Measurements from ENCODE around the gene CASR.
"Not testable (repeated sequence)": the region's sequence is repeated elsewhere in the genome, so short reads cannot be mapped to it uniquely, and the experiment has no call there.

The CASR gene, protein sequence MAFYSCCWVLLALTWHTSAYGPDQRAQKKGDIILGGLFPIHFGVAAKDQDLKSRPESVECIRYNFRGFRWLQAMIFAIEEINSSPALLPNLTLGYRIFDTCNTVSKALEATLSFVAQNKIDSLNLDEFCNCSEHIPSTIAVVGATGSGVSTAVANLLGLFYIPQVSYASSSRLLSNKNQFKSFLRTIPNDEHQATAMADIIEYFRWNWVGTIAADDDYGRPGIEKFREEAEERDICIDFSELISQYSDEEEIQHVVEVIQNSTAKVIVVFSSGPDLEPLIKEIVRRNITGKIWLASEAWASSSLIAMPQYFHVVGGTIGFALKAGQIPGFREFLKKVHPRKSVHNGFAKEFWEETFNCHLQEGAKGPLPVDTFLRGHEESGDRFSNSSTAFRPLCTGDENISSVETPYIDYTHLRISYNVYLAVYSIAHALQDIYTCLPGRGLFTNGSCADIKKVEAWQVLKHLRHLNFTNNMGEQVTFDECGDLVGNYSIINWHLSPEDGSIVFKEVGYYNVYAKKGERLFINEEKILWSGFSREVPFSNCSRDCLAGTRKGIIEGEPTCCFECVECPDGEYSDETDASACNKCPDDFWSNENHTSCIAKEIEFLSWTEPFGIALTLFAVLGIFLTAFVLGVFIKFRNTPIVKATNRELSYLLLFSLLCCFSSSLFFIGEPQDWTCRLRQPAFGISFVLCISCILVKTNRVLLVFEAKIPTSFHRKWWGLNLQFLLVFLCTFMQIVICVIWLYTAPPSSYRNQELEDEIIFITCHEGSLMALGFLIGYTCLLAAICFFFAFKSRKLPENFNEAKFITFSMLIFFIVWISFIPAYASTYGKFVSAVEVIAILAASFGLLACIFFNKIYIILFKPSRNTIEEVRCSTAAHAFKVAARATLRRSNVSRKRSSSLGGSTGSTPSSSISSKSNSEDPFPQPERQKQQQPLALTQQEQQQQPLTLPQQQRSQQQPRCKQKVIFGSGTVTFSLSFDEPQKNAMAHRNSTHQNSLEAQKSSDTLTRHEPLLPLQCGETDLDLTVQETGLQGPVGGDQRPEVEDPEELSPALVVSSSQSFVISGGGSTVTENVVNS

DNA sequence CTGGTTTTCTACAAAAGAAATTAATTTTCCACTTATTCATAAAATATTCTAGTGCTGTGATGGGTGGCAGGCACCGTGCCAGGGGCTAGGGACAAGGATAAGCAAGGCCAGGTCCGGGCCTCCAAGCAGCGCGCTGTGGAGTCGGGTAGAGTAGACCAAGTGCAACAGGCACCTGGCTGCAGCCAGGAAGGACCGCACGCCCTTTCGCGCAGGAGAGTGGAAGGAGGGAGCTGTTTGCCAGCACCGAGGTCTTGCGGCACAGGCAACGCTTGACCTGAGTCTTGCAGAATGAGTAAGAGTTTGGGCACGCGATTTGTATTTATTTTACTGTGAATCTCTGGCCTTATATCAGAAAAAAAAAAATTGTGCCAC is at the start of gene CASR:
CASR (plus strand) TSS at position 148 of the 372 bp plus-strand sequence. CDS start 70,522 bp downstream, outside the sequence.
- no peak for DNase-seq

DNA sequence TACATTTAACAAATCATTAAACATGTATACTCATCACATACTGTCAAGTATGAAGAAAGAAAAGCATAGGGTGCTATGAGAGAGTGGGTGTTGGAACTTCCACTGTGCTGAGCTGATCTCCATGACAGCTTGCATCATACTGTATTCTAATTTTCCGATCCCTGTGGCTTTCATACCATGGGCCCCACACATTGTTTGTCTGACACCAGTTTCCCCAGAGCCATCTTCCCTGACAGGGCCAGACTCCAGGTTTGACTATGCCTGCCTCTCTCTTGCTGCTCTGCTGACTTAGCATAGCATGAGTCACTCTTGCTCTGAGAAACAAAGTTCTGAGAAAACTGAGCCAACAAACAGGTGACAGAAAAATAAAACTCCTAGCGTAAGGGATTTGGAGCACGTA is 37.0 kb upstream of the CASR start:
- no peak for DNase-seq

DNA sequence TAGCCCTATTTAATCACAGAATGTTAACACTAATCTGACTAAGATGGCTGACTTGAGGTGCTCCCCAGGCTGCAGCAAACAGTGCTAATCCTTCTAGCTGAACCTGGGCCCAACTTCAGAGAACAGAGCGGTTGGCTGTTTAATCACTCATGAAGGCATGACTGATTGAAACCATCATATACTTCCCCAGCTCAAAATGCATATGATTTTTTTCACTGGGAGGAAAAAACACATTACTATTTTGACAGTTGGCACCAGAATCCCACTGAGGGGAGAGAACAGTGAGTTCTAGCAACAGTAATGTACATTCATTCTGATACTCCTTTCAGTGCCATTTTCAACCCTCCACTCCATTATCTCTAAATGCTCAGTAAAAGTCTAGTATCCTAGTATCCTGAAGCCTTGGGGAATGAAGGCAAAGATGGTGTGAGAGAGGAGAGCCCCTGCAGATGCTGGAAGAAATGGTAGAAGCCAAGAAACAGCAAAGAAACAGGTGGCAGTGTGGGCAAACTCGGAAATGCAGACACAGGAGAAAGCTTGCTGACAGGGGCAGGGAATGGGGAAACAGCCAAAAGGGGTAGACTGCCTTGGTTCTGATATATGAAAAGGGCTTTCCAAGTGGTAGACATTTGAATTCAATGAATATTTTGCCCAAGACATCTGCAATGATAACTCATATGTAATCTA is 34.4 kb upstream of the CASR start:
- no peak for DNase-seq

GRCh38 chr3:122151480-122151879 is 32.0 kb upstream of the CASR start:
- no peak for DNase-seq

DNA sequence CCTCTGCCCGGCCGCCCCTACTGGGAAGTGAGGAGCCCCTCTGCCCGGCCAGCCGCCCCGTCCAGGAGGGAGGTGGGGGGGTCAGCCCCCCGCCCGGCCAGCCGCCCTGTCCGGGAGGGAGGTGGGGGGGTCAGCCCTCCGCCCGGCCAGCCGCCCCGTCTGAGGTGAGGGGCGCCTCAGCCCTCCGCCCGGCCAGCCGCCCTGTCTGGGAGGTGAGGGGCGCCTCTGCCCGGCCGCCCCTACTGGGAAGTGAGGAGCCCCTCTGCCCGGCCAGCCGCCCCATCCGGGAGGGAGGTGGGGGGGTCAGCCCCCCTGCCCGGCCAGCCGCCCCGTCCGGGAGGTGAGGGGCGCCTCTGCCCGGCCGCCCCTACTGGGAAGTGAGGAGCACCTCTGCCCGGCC is 18.5 kb upstream of the CASR start:
- DNase-seq: not testable (repeated sequence)

DNA sequence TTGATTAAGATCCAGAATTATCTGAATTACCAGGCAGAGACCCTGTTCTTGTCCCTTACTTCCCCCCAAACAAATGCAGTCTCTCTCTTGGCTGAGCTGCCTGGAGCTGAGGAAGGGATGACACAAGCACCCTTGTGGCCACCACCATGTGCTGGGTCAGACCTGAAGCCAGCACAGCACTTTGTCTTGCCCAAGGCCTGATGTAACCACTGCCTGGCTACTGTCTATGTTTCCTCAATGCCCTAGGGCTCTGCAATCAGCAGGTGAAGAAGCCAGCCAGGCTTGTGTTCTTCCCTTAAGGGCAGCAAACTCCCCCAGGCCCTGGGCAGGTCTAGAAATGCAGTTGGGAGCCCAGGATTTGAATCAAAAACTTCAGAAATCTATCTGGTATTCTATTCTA is 15.8 kb upstream of the CASR start:
- no peak for DNase-seq

DNA sequence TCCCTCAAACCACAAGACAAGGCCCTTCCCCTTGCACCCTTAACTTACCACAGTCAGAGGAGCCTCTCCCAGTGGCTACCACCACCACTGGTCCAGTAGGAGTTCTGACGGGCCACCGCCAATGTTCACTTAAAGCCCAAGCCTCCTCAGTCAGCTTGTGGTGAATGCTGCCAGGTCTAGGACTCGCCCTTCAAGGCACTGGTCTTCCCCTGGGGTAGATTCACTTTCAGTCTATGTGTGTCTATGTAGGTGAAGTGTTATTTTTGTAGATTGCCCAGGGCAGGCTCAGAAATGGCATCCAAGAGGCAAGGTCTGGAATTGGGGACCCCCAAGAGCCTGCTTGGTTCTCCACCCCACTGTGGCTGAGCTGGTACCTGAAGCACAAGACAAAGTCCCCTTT is 15.4 kb upstream of the CASR start:
- DNase-seq: no peak

GRCh38 chr3:122169911-122170310 is 13.6 kb upstream of the CASR start:
- DNase-seq: no peak

DNA sequence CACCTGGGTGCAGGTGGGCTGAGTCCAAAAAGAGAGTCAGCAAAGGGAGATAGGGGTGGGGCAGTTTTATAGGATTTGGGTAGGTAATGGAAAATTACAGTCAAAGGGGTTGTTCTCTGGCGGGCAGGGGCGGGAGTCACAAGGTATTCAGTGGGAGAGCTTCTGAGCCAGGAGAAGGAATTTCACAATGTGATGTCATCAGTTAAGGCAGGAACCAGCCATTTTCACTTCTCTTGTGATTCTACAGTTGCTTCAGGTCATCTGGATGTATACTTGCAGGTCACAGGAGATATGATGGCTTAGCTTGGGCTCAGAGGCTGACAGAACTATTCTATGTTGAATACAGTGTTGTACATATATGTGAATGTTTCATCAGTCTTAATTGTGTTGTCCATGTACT is 12.1 kb upstream of the CASR start:
- DNase-seq: not testable (repeated sequence)

- no peak for DNase-seq
Measured at GRCh38 chr3:122178711-122179110, 4.8 kb upstream of the CASR start.

GRCh38 chr3:122183893-122184590 is 574 bp downstream of the CASR start:
- DNase-seq: no peak

DNA sequence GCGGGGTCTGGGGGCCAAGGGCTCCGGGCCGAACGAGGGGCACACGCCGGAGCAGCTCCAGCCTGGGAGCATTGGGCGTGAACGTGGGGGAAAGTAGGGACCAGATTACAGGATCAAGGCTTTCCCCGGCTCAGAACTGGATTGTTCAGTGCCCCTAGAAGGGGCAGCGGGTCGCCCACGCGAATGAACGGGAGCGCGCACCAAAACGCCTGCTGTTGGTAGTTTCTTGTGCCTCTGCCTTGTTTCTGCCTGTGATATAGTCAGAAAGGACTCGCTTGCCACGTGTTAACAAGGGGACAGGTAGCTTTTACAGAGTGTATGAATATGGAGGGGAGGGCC is 1.1 kb downstream of the CASR start:
- DNase-seq: no peak

GRCh38 chr3:122186372-122186771 is 2.9 kb downstream of the CASR start:
- DNase-seq: no peak

- DNase-seq: no peak
Measured at GRCh38 chr3:122188737-122189136, 5.3 kb downstream of the CASR start.

- DNase-seq: no peak
Measured at GRCh38 chr3:122189357-122189756, 5.9 kb downstream of the CASR start.

GRCh38 chr3:122190525-122190924 is 7.1 kb downstream of the CASR start:
- no peak for DNase-seq

DNA sequence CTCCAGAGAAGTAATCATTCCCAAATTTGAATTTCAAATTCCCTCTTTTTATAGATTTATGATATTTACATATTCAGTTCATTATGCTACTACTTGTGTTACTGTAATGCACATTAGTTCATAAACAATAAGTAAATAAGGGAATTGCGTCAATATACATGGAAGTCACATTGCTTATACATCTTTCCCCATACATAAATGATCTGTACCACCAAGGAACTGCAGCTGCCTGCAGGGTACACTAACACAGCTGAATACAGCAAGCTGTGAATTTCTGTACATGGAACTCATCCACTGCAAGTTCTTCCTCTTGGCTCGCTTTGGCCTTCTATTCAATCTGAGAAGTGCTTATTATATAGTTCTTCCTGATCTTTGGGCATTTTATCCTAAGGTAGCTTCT is 15.5 kb downstream of the CASR start:
- DNase-seq: no peak

DNA sequence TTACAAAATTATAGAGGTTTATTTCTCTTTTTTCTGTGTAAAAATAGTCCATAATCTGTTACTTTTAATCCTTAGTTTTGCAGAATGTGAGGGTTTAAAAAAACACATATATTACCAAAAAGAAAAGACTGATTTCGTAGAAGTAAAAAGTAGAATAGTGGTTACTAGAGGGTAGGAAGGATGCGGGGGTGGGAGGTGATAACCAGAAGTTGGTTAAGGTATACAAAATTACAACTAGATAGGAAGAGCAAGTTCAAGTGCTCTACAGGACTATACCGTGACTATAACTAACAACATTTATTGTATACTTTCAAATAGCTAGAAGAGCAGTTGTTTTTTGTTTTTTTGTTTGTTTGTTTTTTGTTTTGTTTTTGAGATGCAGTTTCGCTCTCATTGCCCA is 16.1 kb downstream of the CASR start:
- DNase-seq: no peak

- DNase-seq: no peak
Measured at GRCh38 chr3:122200661-122201060, 17.2 kb downstream of the CASR start.

DNA sequence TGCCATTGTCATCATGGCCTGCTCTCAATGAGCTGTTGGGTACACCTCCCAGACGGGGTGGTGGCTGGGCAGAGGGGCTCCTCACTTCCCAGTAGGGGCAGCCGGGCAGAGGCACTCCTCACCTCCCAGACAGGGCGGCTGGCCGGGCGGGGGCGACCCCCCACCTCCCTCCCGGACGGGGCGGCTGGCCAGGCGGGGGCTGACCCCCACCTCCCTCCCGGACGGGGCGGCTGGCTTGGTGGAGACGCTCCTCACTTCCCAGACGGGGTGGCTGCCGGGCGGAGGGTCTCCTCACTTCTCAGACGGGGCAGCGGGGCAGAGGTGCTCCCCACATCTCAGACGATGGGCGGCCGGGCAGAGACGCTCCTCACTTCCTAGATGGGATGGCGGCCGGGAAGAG is 18.0 kb downstream of the CASR start:
- not testable (repeated sequence) for DNase-seq

DNA sequence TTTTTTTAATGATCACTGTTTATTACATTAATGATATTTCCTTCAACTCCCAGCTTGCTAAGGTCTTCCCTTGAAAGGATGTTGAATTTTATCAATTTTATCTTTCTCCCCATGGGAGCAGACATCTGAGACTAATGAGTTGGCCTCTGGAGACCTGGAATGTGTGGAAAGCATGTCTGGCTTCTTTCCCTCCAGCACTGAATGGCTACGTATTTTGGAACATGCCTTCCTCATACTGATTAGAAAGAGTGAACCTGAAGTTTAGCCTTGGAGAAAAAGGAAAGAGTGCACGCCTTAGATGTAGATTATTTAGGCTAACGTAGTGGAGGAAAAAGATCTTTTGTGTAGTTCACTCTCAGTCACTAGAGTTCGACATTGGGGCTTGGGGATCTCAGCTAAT is 25.1 kb downstream of the CASR start:
- no peak for DNase-seq

- DNase-seq: no peak
Measured at GRCh38 chr3:122213650-122214049, 30.2 kb downstream of the CASR start.

- DNase-seq: no peak
Measured at GRCh38 chr3:122214711-122215110, 31.2 kb downstream of the CASR start.
